ENCODE measurements around the gene AMN. TPM values are rescaled to one million over a fixed set of nuclear protein-coding genes. Genes with fewer than 3 reads are reported as not detected.

Gene AMN
- total RNA-seq, 1 donor from 2014 or later, result 0.30 TPM

GRCh38 chr14:102898776-102899515 is 23.5 kb upstream of the AMN start:
- Mint-ChIP-seq H3K4me3 (ENCODE audit: unreplicated experiment) (no peak overlapping the region), H3K36me3 (ENCODE audit: low read depth) (peaks cover 22% of the 10 kb centered on the region), H3K9me3 (ENCODE audit: low read depth) (no peaks in the 10 kb centered on the region), H3K27me3 (ENCODE audit: low read depth) (no peaks in the 10 kb centered on the region), H3K4me1 (ENCODE audit: low read depth) (no peaks in the 10 kb centered on the region), H3K27ac (ENCODE audit: unreplicated experiment) (no peak overlapping the region)
- DNase-seq (ENCODE audit: low spot score), result peak; percentile 77
- no peak for TF ChIP-seq CTCF (IDR thresholded peaks at IDR 0.05)

GRCh38 chr14:102899516-102899900 is 23.0 kb upstream of the AMN start:
- no peaks in the 10 kb centered on the region for H3K4me1 Mint-ChIP-seq (ENCODE audit: low read depth)

GRCh38 chr14:102900631-102901571 is 21.6 kb upstream of the AMN start:
- Mint-ChIP-seq H3K4me3 (ENCODE audit: unreplicated experiment) (no peak overlapping the region), H3K9me3 (ENCODE audit: low read depth) (no peaks in the 10 kb centered on the region), H3K4me1 (ENCODE audit: low read depth) (no peaks in the 10 kb centered on the region), H3K27me3 (ENCODE audit: low read depth) (no peaks in the 10 kb centered on the region), H3K36me3 (ENCODE audit: low read depth) (peaks cover 20% of the 10 kb centered on the region), H3K27ac (ENCODE audit: unreplicated experiment) (no peak overlapping the region)
- DNase-seq (ENCODE audit: low spot score), result no peak
- TF ChIP-seq CTCF (IDR thresholded peaks at IDR 0.05), result no peak

More at GRCh38 chr14:102899516-102899900, 23.0 kb upstream of the AMN start:
- peak; percentile 51 for DNase-seq (ENCODE audit: low spot score)
- H3K27ac Mint-ChIP-seq (ENCODE audit: unreplicated experiment), result no peak overlapping the region
- H3K9me3 Mint-ChIP-seq (ENCODE audit: low read depth), result no peaks in the 10 kb centered on the region
- H3K27me3 Mint-ChIP-seq (ENCODE audit: low read depth), result no peaks in the 10 kb centered on the region
- H3K36me3 Mint-ChIP-seq (ENCODE audit: low read depth), result peaks cover 22% of the 10 kb centered on the region
- no peak for TF ChIP-seq CTCF (IDR thresholded peaks at IDR 0.05)
- H3K4me3 Mint-ChIP-seq (ENCODE audit: unreplicated experiment), result no peak overlapping the region

- Mint-ChIP-seq H3K4me3 (ENCODE audit: unreplicated experiment) (no peak overlapping the region), H3K9me3 (ENCODE audit: low read depth) (no peaks in the 10 kb centered on the region), H3K27ac (ENCODE audit: unreplicated experiment) (no peak overlapping the region), H3K36me3 (ENCODE audit: low read depth) (peaks cover 20% of the 10 kb centered on the region), H3K27me3 (ENCODE audit: low read depth) (no peaks in the 10 kb centered on the region), H3K4me1 (ENCODE audit: low read depth) (no peaks in the 10 kb centered on the region)
- no peak for DNase-seq (ENCODE audit: low spot score)
- TF ChIP-seq CTCF (IDR thresholded peaks at IDR 0.05), result no peak
Observed at GRCh38 chr14:102901633-102902032, 20.8 kb upstream of the AMN start.

- Mint-ChIP-seq H3K36me3 (ENCODE audit: low read depth) (peaks cover 22% of the 10 kb centered on the region), H3K9me3 (ENCODE audit: low read depth) (no peaks in the 10 kb centered on the region), H3K4me1 (ENCODE audit: low read depth) (no peaks in the 10 kb centered on the region), H3K27ac (ENCODE audit: unreplicated experiment) (no peak overlapping the region), H3K27me3 (ENCODE audit: low read depth) (no peaks in the 10 kb centered on the region), H3K4me3 (ENCODE audit: unreplicated experiment) (no peak overlapping the region)
- no peak for DNase-seq (ENCODE audit: low spot score)
- no peak for TF ChIP-seq CTCF (IDR thresholded peaks at IDR 0.05)
Observed at GRCh38 chr14:102902086-102902485, 20.4 kb upstream of the AMN start.
